Activated CD8-positive, alpha-beta T cell treated with anti-CD3 and anti-CD28 coated beads, Interleukin-2, amount 10 ng/mL, durations not matched to agents 7 days and 5 days (primary cell): ENCODE results near the gene CHID1. TPM values are rescaled to one million over a fixed set of nuclear protein-coding genes. Genes with fewer than 3 reads are reported as not detected.

Source experiments
- ATAC-seq: fragments of 150-1000 bp; cut with Tn5 transposase; one replicate; pipeline ENCODE4 v1.10.0; 2021; ENCODE audit warnings: moderate library complexity
- CTCF ChIA-PET: fragments of 350-600 bp; sonication (Branson Sonifier 250); formaldehyde crosslinking; loops from one replicate; lab custom pipeline; 2021; ENCODE audit warnings: antibody characterized with exemption; lab: Charles Lee
- POLR2A ChIA-PET: fragments of 350-600 bp; sonication (Branson Sonifier 250); formaldehyde crosslinking; loops from one replicate; lab custom pipeline; 2021; ENCODE audit warnings: antibody characterized with exemption; lab: Charles Lee
- DNase-seq: peaks from one replicate; pipeline ENCODE4 v3.0.0-alpha.2; 2020
- H3K27ac Mint-ChIP-seq: one replicate; pipeline ENCODE4 v1.8.0; 2021; ENCODE audit warnings: mild to moderate bottlenecking, mixed read lengths
- H3K27me3 Mint-ChIP-seq: one replicate; pipeline ENCODE4 v1.8.0; 2021; ENCODE audit warnings: low read depth, mixed read lengths
- H3K36me3 Mint-ChIP-seq: one replicate; pipeline ENCODE4 v1.8.0; 2021; ENCODE audit warnings: low read depth, mixed read lengths
- H3K4me1 Mint-ChIP-seq: one replicate; pipeline ENCODE4 v1.8.0; 2021; ENCODE audit warnings: low read depth, mixed read lengths
- H3K4me3 Mint-ChIP-seq: one replicate; pipeline ENCODE4 v1.8.0; 2021; ENCODE audit warnings: mild to moderate bottlenecking, mixed read lengths
- H3K9me3 Mint-ChIP-seq: one replicate; pipeline ENCODE4 v1.8.0; 2022; ENCODE audit warnings: mixed read lengths; ENCODE audit not compliant: insufficient read depth
- total RNA-seq, 2 experiments: library from RNA; stranded (reverse); gene quantifications; one replicate each; pipeline ENCODE4 v1.2.3, GENCODE V29; 2021

The CHID1 gene
- total RNA-seq, 2 experiments from 2014 or later, result 46.1 to 48.4 TPM

DNA sequence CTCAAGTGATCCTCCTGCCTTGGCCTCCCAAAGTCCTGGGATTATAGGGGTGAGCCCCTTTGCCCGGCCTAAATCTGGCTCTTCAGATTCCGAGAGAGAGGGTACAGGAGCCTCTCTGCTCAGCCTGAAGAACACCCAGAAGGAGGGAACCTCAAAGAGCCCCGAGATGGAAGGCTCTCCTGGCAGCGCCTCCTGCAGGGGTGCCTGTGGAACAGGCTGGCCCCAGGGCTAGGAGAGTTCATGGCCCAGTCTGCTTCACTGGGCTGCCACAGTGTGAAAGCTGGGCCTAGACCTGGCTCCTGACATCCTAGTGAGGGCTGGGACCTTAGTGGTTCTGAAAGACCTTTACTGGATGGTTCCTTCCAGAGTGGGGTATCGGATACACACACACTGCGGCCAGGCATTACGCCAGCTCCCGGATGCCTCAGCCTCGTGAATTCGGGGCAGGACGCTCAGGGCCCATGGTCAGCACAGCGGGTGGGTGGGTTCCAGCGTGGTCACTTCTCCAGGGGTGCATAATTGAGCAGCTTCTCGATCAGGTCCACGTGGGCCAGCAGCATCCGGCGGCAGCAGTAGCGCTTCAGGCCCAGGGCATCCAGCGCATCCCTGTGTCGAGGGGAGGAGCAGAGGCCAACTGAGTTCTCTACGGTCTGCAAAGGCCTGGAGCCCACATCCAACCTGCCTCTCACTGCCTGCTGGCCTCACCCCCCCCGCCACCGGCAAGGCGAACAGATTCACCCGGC is 70.6 kb downstream of the CHID1 start:
- H3K4me1 Mint-ChIP-seq, result peaks cover 31% of the 10 kb centered on the region
- CTCF ChIA-PET, result interaction anchor here (2.1 kb wide), 1 partner anchor 8 kb away, joined by 8 read pairs; the partner anchor contains the start of gene CD151

DNA sequence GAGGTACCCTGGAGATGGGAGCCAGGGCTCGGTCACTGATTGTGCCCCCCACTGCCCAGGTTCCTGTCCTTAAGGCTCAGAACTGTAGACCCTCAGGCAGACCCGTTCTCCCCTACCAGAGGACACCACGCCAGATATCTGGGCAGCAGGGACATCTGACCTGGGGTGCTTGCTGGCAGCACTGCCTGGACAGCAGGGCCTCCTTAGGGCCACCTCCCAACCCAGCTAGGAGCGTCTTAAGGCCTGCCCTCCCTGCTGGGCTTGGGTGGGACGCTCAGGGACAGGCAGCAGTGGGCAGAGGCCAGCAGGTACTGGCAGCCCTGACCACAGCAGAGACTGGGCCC is 71.4 kb downstream of the CHID1 start:
- Mint-ChIP-seq H3K9me3 (no peaks in the 10 kb centered on the region), H3K27me3 (no peaks in the 10 kb centered on the region), H3K36me3 (peaks cover 14% of the 10 kb centered on the region), H3K4me1 (peaks cover 33% of the 10 kb centered on the region), H3K4me3 (no peak overlapping the region), H3K27ac (no peak overlapping the region)
- POLR2A ChIA-PET, result no interaction called here
- no peak for DNase-seq
- CTCF ChIA-PET, result no interaction called here
- ATAC-seq, result no peak

More for the DNA sequence above, 70.6 kb downstream of the CHID1 start:
- ATAC-seq, result no peak
- peak overlapping the region; percentile 88 for H3K4me3 Mint-ChIP-seq
- H3K27me3 Mint-ChIP-seq, result no peaks in the 10 kb centered on the region
- peaks cover 14% of the 10 kb centered on the region for H3K36me3 Mint-ChIP-seq
- no peaks in the 10 kb centered on the region for H3K9me3 Mint-ChIP-seq
- POLR2A ChIA-PET, result interaction anchor here (0.7 to 1.3 kb wide), 2 partner anchors 9 to 21 kb away, joined by 3 to 4 read pairs; partner anchors contain the start of gene PNPLA2
- H3K27ac Mint-ChIP-seq, result no peak overlapping the region
- no peak for DNase-seq

GRCh38 chr11:838441-839279 is 72.0 kb downstream of the CHID1 start:
- H3K4me3 Mint-ChIP-seq, result no peak overlapping the region
- H3K9me3 Mint-ChIP-seq, result no peaks in the 10 kb centered on the region
- DNase-seq (no peak), ATAC-seq (no peak)
- H3K27ac Mint-ChIP-seq, result no peak overlapping the region
- H3K4me1 Mint-ChIP-seq, result peaks cover 34% of the 10 kb centered on the region
- no peaks in the 10 kb centered on the region for H3K27me3 Mint-ChIP-seq
- H3K36me3 Mint-ChIP-seq, result peaks cover 14% of the 10 kb centered on the region
- POLR2A ChIA-PET, result no interaction called here
- CTCF ChIA-PET, result no interaction called here

DNA sequence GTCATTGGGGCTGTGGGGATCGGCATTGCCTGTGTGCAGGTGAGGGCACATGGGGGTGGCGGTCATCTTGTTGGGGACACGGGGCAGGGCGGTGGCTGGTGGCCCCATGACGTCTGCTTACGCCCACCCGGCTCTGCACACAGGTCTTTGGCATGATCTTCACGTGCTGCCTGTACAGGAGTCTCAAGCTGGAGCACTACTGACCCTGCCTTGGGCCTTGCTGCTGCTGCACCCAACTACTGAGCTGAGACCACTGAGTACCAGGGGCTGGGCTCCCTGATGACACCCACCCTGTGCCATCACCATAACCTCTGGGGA is 72.7 kb downstream of the CHID1 start:
- ChIA-PET POLR2A (no interaction called here), CTCF (no interaction called here)
- ATAC-seq, result no peak
- no peak overlapping the region for H3K27ac Mint-ChIP-seq
- peaks cover 32% of the 10 kb centered on the region for H3K4me1 Mint-ChIP-seq
- no peaks in the 10 kb centered on the region for H3K27me3 Mint-ChIP-seq
- H3K36me3 Mint-ChIP-seq, result peaks cover 14% of the 10 kb centered on the region
- H3K9me3 Mint-ChIP-seq, result no peaks in the 10 kb centered on the region
- DNase-seq, result no peak
- H3K4me3 Mint-ChIP-seq, result no peak overlapping the region

DNA sequence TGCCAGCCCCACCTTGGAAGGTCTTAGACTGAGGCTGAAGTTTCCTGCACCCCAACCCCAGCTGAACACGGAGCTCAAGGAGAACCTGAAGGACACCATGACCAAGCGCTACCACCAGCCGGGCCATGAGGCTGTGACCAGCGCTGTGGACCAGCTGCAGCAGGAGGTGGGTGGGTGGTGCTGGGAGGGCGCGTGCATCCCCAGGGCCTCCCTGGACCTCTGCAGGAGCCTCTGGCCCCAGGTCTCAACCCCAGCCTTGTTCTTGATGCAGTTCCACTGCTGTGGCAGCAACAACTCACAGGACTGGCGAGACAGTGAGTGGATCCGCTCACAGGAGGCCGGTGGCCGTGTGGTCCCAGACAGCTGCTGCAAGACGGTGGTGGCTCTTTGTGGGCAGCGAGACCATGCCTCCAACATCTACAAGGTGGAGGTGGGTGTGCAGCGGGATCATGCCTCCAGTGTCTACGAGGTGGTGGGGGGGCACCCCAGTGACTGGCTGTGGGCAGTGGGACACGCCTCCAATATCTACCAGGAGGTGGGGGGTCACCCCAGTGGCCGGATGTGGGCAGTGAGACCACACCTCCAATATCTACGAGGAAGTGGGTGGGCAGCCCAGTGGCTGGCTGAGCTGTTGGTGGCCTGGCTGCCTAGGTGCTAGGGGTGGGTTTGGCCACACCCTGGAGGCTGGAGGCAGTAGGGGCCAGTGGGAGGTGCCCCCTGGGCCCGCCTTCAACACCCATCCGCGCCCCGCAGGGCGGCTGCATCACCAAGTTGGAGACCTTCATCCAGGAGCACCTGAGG is 73.2 kb downstream of the CHID1 start:
- no peak for ATAC-seq
- Mint-ChIP-seq H3K4me3 (no peak overlapping the region), H3K4me1 (peaks cover 32% of the 10 kb centered on the region), H3K27ac (no peak overlapping the region), H3K36me3 (peaks cover 14% of the 10 kb centered on the region), H3K9me3 (no peaks in the 10 kb centered on the region), H3K27me3 (peaks cover under 1% of the 10 kb centered on the region)
- ChIA-PET POLR2A (interaction anchor here (0.6 kb wide), 1 partner anchor 866 kb away, joined by 3 read pairs; no protein-coding TSS in a partner anchor), CTCF (no interaction called here)
- no peak for DNase-seq

DNA sequence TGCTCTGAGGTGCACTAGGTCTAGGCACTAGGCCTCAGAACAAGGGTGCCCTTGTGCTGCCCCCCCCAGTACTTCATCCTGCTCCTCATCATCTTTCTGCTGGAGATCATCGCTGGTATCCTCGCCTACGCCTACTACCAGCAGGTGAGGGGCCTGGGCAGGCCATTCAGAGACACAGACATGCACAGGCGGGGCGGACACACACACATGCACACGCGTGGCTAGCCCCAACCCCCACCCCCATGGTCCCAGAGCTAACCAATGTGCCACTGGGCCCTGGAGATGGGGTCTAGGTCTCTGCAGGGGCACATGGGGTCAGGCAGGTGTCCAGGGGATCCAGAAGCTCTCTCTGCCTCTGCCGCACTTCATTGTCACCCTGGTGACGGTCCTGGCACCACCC is 73.9 kb downstream of the CHID1 start:
- CTCF ChIA-PET, result no interaction called here
- ATAC-seq, result no peak
- POLR2A ChIA-PET, result interaction anchor here (0.6 kb wide), 1 partner anchor 867 kb away, joined by 3 read pairs; no protein-coding TSS in a partner anchor
- peaks cover 14% of the 10 kb centered on the region for H3K36me3 Mint-ChIP-seq
- DNase-seq, result no peak
- peaks cover 8% of the 10 kb centered on the region for H3K27me3 Mint-ChIP-seq
- no peaks in the 10 kb centered on the region for H3K9me3 Mint-ChIP-seq
- peaks cover 34% of the 10 kb centered on the region for H3K4me1 Mint-ChIP-seq
- H3K27ac Mint-ChIP-seq, result no peak overlapping the region
- no peak overlapping the region for H3K4me3 Mint-ChIP-seq

DNA sequence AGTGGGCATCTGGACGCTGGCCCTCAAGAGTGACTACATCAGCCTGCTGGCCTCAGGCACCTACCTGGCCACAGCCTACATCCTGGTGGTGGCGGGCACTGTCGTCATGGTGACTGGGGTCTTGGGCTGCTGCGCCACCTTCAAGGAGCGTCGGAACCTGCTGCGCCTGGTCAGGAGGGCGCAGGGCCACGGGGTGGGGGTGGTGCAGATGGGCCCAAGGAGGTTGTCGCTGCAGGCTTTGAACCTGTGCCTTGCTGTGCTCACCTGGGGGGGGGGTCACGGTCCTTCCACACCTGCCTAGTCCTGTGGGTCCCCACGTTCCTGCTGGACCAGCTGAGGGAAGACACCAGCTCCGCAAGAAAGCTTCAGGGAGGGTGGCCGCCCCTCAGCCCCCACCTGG is 74.3 kb downstream of the CHID1 start:
- DNase-seq (no peak), ATAC-seq (no peak)
- H3K4me3 Mint-ChIP-seq, result no peak overlapping the region
- H3K4me1 Mint-ChIP-seq, result peaks cover 36% of the 10 kb centered on the region
- POLR2A ChIA-PET, result no interaction called here
- H3K27me3 Mint-ChIP-seq, result peaks cover 12% of the 10 kb centered on the region
- no peaks in the 10 kb centered on the region for H3K9me3 Mint-ChIP-seq
- no peak overlapping the region for H3K27ac Mint-ChIP-seq
- peaks cover 14% of the 10 kb centered on the region for H3K36me3 Mint-ChIP-seq
- CTCF ChIA-PET, result no interaction called here

DNA sequence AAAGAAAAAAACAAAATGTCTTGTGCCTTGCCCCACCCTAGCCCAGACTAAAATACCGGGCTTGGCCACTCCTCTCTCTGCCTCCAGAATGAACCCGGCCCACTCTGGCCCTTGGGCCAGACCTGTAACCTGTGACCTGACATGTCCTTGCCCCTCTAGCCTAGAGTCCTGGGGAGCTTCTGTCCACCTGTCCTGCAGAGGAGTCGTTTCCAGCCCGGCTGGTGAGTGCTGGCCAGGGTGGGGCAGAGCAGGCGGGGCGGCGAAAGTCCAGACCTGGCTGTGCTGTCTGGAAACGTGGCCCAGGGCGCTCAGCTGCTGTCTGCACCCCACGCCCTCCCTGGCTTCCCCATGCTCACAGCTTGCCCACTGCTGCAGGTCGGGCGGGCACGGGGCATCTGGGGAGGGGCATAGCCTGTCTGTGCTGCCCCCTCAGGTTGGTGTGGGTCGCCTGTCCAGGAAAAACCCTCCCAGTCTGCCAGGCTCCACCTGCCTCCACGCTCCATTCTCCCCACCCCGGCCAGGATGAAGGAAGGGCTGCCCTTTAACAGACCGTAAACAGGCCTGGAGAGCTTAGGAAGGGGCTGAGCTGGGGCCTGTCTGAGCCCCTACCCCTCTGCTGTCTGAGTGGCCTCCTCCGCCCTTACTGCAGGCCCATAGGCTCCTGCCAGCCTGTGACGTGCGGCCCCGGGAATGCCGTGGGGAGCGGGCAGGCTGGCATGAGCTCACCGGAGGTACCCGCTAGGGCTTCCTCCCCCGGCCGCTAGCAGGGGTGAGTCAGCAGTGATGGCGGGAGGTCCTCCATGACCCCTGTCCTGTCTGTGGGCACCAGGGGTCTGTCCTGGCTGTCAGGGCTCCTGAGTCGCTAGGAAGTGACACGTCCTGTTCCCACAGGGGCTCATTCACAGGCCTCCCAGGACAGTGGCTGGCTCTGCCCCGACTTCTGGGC is 76.0 kb downstream of the CHID1 start:
- DNase-seq (no peak), ATAC-seq (no peak)
- CTCF ChIA-PET, result no interaction called here
- Mint-ChIP-seq H3K9me3 (no peaks in the 10 kb centered on the region), H3K27ac (no peak overlapping the region), H3K4me3 (no peak overlapping the region), H3K27me3 (peaks cover 18% of the 10 kb centered on the region), H3K36me3 (peaks cover 7% of the 10 kb centered on the region), H3K4me1 (peaks cover 34% of the 10 kb centered on the region)
- POLR2A ChIA-PET, result interaction anchor here (1.0 to 1.5 kb wide), 2 partner anchors 8 to 9 kb away, joined by 3 to 5 read pairs; partner anchors contain the start of gene TSPAN4

DNA sequence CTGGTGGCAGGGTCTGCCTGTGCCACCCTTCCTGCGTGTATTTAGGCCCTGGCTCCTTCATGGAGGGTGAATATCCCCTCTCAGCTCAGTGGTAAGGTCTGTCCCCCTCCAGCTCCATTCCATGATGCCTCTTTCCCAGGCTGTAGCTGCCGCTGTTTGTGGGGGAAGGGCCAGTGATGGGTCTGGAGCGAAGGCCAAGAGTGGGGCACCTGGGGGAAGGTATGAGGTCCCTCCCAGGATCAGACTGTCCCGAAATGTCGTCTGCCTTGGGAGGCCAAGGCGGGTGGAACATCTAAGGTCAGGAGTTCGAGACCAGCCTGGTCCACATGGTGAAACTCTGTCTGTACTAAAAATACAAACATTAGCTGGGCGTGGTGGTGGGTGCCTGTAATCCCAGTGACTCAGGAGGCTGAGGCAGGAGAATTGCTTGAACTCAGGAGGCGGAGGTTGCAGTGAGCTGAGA is 76.7 kb downstream of the CHID1 start:
- Mint-ChIP-seq H3K27ac (no peak overlapping the region), H3K9me3 (no peaks in the 10 kb centered on the region), H3K27me3 (peaks cover 24% of the 10 kb centered on the region), H3K36me3 (peaks cover 5% of the 10 kb centered on the region), H3K4me3 (peak overlapping the region; percentile 42), H3K4me1 (peaks cover 42% of the 10 kb centered on the region)
- POLR2A ChIA-PET, result interaction anchor here (1.0 to 1.5 kb wide), 2 partner anchors 9 to 10 kb away, joined by 3 to 5 read pairs; partner anchors contain the start of gene TSPAN4
- no peak for DNase-seq
- CTCF ChIA-PET, result no interaction called here
- ATAC-seq, result no peak

DNA sequence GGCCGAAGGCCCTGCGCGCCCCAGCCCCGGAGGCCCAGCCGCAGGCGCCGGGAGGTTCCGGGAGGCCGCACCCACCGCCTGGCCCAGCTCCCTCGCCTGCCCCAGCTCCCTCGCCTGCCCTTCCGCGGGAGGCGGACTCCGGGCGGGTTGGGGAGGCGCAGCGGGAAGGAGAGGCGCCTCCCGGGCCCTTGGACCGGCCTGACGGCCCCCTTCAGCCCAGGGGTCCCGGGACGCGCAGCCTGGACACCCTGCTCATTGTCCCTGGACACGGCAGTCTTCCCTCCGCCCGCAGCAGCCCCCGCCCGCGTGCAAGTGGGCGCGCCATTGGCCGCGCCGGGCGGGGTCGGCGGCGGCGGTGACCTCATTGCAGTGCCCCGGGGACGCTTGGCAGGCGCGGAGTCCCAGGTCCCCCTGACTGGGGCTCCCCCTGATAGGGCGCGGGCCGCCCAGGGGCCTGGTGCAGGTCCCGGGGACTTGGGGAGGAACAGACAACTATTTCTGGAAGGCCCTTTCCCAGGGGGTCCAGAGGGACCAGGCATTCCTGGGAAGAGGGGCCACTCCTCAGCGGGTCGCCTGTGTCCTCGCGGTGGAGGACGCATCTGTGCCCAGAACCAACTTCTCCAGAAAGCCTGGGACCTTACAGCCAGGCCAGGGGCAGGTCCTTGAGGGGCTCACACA is 77.4 kb downstream of the CHID1 start:
- Mint-ChIP-seq H3K4me3 (peak overlapping the region; percentile 42), H3K36me3 (peaks cover 4% of the 10 kb centered on the region), H3K9me3 (no peaks in the 10 kb centered on the region), H3K4me1 (peaks cover 48% of the 10 kb centered on the region), H3K27me3 (peaks cover 30% of the 10 kb centered on the region), H3K27ac (no peak overlapping the region)
- ATAC-seq, result peak; percentile 36
- DNase-seq, result peak; percentile 43
- ChIA-PET POLR2A (interaction anchor here (0.8 to 6.0 kb wide), 3 partner anchors 10 to 14 kb away, joined by 3 to 31 read pairs (median 11); partner anchors contain the start of genes PNPLA2 and TSPAN4), CTCF (interaction anchor here (1.1 to 1.9 kb wide), 4 partner anchors 10 to 24 kb away, joined by 3 to 9 read pairs (median 4); partner anchors contain the start of genes RPLP2 and TSPAN4)
